Stimulated activated CD4-positive, alpha-beta T cell treated with anti-CD3 and anti-CD28 coated beads, Interleukin-1b, Interleukin-23, amount 100 ng/mL, for 1 hour (primary cell): ENCODE results near the gene CAPN15.

Source experiments
- DNase-seq, 2 donors: peaks; one replicate each; pipeline ENCODE4 v3.0.0-alpha.2; 2020; ENCODE audit warnings: low read depth in 2 of 2

Gene CAPN15

DNA sequence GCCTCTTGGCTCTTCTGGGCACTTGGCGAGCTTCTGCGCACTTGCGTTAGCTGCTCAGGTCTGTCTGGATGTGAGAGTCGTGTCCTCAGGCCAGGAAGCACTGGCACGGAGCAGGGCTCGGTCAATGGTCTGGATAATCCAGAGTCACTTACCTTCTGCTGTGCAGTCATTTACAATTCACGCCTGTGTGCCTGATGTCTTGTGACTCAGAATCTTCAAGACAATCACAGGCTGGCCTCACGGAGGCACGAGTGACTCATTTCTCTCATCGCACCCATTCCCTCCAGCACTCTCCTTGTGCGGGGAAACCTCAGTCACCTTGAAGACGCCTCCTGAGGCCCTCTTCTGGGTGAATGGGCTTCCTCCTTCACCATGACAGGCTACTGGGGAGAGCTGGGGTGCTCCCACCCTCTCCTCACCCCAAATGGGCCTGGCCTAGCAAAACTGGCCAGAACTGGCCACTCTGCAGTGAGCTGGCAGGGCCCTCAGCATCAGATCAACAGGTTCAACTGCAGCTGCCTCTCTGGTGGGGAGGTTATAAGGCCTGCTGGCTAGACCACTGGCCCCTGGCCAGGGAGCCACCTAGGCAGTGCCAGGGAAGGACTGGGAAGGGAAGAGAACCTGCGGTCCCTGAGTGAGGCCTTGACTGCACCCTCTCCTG is 1.9 kb upstream of the CAPN15 start:
- peak; percentile 35 to 47 for DNase-seq

GRCh38 chr16:526181-527014 is 1.1 kb upstream of the CAPN15 start:
- DNase-seq = no peak

DNA sequence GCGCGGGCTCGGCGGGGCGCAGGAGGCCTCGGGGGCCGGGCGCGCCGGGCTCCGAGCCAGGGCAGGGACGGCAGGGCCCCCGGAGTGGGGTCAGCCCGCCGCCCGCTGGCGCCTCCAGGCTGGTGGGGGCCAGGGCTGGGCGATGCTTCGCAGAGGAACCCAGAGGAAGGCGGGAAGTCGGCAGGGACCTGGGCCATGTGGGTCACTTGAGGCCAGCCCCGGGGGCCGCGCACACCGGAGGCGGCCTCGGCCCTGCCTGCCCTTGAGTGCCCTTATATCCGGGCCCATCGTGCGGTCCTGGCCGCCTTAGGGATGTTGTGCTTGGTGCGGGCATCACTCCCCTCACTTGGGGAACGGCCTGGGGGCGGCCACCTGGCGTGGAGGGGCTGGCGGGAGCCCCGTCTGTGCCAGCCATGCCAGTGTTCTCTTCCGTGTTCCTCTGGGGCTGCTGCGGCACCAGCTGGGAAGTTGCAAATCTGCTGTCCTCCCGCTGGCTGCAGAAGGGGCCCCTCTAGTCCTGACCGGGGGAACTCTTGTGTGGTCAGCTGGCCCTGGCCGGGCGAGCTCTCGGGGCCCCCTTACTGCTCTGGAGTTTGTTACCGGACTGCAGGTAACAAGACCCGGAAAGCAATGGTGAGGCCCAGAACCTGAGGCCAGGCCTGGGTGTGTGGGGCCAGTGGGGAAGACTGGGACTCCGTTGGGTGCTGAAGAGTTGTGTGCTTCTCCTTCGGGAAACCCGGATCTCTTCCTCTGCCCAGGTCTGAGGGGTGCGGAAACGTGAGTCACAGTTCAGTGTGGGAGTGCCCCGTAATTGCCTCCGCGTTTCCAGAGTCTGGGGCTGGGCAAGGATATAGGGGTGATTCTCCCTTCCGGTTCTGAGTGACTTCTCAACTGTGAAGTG is 849 bp downstream of the CAPN15 start:
- DNase-seq = no peak

DNA sequence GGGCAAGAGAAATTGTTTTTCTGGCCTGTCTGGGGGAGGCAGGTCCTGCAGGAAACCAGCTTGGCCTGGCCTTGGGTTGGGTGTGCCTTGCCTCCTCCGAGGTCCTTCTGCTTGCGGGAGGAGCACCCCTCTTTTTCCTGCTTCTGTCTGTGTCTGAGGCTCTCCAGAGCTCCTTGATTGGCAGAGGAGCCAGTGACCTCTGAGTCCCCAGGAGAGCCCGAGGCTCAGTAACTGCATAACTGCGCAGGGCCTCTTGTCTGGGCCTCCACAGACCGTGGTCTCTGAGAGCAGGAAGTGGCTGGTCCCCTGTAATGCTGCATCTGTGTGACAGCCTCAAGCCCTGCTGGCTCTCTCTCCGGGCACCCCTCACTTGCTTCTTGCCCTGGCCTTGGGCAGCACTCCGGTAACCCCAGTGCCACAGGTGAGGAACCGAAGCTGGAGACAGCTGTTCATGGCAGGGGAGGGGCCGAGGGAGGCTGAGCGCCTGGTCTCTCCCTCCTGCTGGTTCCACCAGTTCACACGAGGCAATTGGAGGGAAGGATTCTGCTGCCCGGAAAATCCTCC is 1.6 kb downstream of the CAPN15 start:
- DNase-seq = no peak

GRCh38 chr16:530111-530817 is 2.8 kb downstream of the CAPN15 start:
- DNase-seq = no peak

DNA sequence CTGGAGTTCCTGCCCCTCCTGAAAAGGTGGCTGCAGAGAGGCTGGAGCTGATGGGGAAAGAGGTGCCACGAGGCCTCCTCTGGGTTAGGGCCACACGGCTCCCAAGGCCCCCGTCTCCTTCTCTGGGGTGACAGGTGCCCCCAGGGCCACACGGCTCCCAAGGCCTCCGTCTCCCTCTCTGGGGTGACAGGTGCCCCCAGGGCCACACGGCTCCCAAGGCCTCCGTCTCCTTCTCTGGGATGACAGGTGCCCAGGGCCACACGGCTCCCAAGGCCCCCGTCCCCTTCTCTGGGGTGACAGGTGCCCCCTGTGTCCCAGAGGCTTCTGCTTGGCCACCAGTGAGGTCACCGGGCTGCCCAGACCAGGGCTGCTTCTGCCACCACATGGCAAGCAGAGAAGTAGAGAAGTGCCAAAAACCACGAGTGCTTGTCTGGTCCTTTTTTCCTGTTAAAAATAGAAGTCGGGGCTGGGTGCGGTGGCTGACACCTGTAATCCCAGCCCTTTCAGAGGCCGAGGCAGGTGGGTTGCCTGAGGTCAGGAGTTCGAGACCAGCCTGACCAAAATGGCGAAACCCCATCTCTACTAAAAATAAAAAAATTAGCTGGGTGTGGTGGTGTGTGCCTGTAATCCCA is 4.1 kb downstream of the CAPN15 start:
- DNase-seq = no peak

DNA sequence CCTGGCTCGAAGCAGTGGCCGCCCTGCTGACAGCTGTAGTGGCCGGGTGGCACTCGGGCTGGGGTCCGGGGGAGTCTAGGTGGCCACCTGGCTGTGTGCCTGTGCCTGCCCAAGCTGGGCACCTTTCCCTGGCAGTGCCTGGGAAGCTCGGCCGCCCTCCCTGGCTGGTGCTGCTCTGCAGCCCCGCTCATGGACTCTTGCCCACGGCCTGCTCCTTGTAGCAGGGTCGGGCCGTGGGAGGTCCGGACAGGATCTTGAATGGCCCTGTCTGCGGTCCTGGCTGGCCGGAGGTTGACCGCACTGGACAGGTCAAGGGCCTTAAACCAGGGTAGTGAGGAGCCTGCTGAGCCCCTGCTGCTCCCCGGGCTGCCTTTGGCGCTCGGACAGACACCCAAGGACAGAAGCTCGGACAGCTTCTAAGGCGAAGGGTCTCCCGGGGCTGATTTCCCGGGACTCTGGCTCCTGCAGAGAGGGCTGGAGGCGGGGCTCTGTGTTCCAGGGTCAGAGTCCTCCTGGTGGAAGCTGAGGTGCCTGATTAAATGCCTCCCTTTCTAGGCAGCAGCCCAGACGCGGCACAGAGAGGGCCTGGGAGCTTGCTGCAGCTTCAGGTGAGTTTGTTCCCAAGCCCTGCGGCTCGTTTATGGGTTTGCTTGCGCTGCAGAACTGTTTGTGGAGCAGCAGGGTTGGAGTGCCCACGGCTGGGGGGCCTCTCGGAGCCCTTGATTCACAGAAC is 6.0 kb downstream of the CAPN15 start:
- no peak for DNase-seq

GRCh38 chr16:534135-534534 is 6.6 kb downstream of the CAPN15 start:
- DNase-seq = no peak

DNA sequence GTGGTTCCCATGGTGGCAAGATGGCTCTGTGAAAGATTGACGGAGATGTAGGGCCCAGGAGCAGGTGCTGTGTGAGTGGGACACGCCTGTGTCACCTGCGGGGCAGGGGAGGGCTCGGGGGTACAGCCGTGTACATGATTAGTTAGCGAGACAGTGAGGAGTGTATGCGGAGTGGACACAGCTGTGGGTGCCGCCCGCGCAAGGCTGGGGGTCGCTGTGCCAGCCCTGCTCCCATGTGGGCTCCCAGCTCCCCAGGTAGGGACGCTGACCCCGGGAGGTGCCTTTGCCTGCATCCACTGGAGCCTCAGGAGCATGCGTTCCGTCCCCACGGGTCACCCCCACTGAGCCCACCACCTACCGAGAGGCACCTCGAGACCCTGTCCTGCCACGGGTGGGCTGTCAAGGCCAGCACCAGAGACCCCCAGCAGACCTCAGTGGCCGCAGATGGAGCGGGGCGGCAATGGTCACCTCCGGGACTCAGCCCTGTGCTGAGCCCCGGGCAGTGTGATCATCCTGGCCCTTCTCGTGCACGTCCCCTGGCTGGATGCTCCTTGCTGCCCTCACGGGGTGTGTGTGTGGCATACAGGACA is 7.4 kb downstream of the CAPN15 start:
- DNase-seq = no peak

- DNase-seq = no peak
Measured at GRCh38 chr16:535446-536405, 8.2 kb downstream of the CAPN15 start.

DNA sequence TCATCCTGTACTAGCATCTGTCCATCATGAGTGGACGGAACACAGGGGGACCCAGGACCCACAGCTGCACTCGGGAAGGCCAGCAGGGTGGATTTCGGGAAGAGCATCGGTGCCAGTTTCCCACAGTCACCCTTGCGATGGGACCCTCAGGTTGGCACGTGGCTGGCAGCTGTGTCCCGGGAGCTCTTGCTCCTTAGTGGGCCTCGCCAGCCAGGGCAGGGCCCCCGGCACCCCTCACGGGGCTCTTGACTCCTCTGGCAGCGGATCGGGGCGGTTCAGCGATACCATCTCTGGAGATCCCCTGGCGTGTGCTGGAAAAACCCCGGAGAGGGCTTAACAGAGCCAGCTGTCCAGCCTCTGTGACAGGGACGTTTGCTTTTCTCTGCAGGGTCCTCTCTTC is 9.2 kb downstream of the CAPN15 start:
- no peak for DNase-seq

DNA sequence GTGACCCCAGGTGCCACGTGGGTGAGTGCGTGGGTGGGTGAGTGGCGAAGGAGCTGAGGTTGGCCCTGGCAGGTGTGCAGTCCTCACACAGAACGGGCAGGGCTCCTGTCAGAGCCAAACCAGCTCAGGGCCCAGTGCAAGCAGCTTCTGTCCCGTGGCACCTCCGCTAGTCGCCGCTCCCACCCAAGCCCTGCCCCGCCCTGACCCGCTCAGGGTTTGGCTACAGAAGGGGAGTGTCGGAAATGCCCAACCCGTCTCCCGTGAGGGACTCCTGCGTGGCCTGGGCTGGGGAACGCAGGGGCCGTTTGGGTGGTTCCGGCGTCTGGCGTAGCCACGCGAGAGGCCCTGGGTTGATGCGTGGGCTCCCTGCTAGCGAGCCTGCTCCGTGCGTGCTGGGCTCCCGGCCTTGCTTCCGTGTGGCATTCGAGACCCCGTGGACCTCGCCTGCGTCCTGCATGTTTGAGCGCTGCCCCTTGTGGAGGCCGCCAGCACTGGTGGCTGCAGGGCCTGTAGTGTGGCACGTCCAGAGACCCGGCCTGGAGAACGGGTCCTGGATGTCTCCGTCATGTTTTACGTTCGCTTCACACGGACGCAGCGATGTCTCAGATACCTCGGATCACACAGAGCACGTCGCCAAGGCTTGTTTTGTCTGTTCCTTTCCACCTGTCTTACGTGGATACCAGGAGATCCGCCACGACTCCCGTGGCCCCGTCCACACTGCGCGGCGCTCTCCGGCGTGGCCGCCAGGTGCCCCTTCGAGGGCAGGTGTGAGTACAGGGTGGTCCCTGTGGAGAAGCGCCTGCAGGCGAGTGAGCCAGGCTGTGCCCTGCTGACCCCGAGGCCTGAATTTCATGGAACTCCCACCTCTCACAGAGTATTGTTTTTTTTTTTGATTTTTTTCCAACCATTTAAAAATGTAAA is 10.2 kb downstream of the CAPN15 start:
- DNase-seq = no peak

DNA sequence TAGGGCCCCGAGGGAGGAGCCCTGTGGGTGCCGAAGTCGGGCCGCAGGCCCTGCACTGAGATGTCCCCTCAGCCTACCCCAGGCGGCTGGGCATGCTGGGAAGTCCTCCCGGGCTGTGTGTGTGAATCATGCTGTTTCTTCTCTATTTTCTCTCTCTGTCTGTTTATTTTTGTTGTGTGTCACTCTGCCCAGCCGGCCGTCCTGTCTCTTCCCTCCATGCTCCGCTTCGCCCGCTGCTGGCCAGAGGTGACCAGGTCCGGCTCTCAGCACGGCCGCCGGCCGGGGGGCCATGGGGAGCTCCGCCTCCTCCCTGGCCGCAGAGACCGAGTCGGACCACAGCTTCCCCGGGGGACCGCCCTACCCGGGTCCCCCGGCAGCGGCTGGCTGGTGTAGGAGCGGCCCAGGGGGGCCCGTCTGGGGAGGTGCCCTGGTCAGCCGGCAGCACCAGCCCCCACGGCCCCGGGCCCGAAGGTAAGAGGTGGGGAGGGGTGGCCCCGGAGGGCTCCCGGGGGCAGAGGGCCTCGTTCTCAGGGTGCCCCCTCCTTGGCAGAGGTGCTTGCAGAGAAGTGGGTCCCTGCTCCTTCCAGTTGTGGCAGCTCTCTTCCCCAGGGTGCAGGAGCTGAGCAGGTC is 12.5 kb downstream of the CAPN15 start:
- no peak for DNase-seq

DNA sequence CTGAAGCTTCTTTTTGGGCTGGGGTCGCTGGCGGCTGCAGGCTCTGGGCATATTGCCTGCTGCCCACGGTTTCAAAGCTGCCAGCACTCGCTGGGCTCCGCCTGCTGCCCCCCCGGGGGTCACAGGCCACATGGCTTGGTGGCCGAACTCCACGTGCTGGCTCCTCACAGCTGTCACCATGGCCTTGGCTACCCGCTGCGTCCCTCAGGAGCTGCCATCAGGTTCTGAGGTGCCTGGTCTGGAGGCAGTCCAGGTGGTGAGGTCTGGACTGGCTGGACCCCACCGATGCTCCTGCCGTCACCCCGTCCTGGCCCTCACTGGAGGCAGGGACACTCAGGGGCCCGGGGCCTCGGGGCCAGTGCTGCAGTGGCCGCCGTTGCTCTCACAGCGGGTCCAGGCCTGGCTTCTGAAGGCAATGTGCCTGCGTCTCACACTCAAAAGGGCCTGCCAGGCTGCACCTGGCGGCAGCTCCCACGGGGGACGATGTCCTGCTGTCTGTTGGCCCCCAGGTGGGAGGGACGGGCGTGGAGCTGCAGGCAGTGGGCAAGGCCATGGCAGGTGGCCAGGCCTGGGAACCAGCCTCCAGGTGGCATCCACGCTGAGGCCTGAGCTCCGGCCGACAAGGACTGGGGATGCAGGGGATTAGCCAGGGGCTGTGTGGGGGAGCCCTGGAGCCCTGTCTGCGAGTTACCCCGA is 13.3 kb downstream of the CAPN15 start:
- no peak for DNase-seq

GRCh38 chr16:543301-544164 is 16.0 kb downstream of the CAPN15 start:
- no peak for DNase-seq
